ENCODE data around the gene TAL2. TPM values are rescaled to one million over a fixed set of nuclear protein-coding genes. Genes with fewer than 3 reads are reported as not detected.

Gene TAL2
- total and polyA plus RNA-seq, 9 donors: 8.5 to 27.8 (median 17.7) TPM

DNA sequence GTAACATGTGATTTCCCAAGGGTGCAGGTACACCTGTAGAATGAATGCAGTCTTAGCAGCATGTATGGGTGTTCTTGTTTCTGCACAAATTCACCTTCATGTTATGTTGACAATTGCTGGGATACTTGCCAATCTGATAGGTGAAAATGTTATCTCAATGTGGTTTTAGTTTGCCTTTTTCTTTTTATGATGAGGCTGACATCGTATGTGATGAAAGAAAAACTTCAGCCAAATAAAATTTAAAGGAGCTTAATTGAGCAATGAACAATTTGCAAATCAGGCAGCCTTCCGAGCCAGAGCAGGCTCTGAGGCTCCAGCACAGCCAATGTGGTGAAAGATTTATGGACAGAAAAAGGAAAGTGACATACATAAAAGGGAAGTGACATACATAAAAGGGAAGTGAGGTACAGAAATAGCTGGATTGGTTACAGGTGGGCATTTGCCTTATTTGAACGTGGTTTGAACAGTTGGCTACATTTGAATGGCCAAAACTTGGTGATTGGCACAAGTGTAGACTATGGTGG, 10.5 kb downstream of the TAL2 start:
- WGBS (ENCODE audit: insufficient coverage): 15% methylated on average over 2 of the region's 3 CpGs

DNA sequence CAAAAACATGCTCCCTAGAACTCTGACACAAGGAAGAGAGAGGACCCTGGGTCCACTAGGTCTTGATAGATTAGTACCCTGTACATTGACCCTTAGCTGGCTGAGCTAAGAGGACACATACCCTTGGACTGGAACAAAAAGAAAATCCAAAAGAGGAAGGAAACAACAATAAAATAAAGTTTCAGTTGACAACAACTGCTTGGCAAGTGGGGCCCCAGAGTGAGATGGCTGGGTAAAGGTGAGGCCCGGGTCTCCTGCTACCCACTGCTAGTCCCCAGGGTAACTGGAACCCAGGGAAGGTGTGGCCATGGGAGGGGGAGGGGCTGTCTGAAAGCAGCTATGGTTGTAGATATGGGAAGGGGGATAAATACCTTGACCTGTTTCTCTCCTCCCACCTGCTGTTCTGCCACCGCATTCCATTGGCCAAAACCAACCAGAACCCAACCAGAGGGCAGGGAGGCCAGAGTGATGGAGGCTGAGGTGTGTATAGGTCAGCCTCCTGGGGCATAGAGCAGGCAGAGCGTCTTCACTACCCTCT, 11.7 kb downstream of the TAL2 start:
- DNase-seq: no peak
- no peak overlapping the region for H3K4me3 ChIP-seq (ENCODE audit: low read length)
- 43% methylated on average over 1 of the region's 3 CpGs for WGBS (ENCODE audit: insufficient coverage)
- H3K4me1 ChIP-seq (ENCODE audit: control insufficient read depth, insufficient read depth, low read length): peaks cover 4% of the 10 kb centered on the region
- no peak overlapping the region for H3K27ac ChIP-seq (ENCODE audit: low read length)
- no peaks in the 10 kb centered on the region for H3K27me3 ChIP-seq (ENCODE audit: control insufficient read depth, insufficient read depth, low read length)
- H3K36me3 ChIP-seq (ENCODE audit: control insufficient read depth, insufficient read depth, low read length): no peaks in the 10 kb centered on the region
- no peaks in the 10 kb centered on the region for H3K9me3 ChIP-seq (replicated peaks; ENCODE audit: control insufficient read depth, low read depth, low read length)

More for the DNA sequence above, 10.5 kb downstream of the TAL2 start:
- Histone ChIP-seq H3K9me3 (replicated peaks; ENCODE audit: control insufficient read depth, low read depth, low read length) (no peaks in the 10 kb centered on the region), H3K27ac (ENCODE audit: low read length) (no peak overlapping the region), H3K4me1 (ENCODE audit: control insufficient read depth, insufficient read depth, low read length) (no peaks in the 10 kb centered on the region), H3K36me3 (ENCODE audit: control insufficient read depth, insufficient read depth, low read length) (no peaks in the 10 kb centered on the region), H3K27me3 (ENCODE audit: control insufficient read depth, insufficient read depth, low read length) (no peaks in the 10 kb centered on the region), H3K4me3 (ENCODE audit: low read length) (no peak overlapping the region)
- no peak for DNase-seq

DNA sequence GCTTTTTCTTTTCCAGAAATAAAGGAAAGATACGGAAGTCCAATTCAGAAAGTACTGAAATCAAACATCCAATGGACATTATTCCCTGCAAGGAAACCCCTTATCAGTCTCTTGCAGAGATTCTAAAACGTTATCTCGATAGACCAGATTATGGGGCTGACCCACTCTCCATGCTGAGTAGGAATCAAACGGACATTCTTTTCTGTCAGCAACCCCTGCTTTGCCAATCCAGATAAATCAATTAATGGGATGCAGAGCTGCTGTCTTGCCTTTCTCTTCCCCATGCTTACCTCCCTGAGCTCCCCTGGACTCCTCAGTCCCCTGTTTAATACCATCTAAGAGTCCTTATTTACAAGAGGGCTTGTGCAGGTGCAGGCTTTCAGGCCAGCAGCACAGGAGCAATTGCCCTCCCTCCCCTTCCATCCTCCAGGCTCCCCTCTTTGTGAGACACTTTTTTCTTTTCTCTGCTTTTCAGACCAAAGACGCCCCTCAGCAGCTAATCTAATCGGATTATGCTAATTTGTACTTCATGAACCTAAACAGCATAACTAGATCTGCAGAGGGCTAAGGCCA, 14.2 kb downstream of the TAL2 start:
- Histone ChIP-seq H3K4me3 (ENCODE audit: low read length) (no peak overlapping the region), H3K4me1 (ENCODE audit: control insufficient read depth, insufficient read depth, low read length) (peaks cover 4% of the 10 kb centered on the region), H3K36me3 (ENCODE audit: control insufficient read depth, insufficient read depth, low read length) (no peaks in the 10 kb centered on the region), H3K27ac (ENCODE audit: low read length) (no peak overlapping the region), H3K27me3 (ENCODE audit: control insufficient read depth, insufficient read depth, low read length) (no peaks in the 10 kb centered on the region), H3K9me3 (replicated peaks; ENCODE audit: control insufficient read depth, low read depth, low read length) (no peaks in the 10 kb centered on the region)
- 79% methylated on average over 4 of the region's 6 CpGs for WGBS (ENCODE audit: insufficient coverage)
- DNase-seq: no peak

DNA sequence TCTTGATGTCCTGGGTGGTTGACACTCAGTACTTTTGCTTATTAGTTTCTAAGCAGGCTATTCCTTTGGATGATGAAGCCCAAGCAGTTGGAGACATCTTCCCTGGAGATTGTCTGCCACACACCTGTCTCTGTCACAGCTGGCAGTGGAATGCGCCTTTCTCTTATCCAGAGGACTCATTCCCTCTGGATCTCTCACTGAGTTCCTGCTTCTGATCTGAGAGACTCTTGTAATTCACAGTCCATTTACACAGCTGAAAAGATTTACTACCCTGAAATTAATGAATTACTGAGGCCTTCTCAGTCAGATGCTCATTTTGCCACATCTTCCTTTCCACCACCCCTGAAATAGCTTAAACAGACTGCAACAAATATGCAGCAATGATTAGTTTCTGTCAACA, 15.9 kb downstream of the TAL2 start:
- peaks cover 4% of the 10 kb centered on the region for H3K4me1 ChIP-seq (ENCODE audit: control insufficient read depth, insufficient read depth, low read length)
- H3K4me3 ChIP-seq (ENCODE audit: low read length): no peak overlapping the region
- no peaks in the 10 kb centered on the region for H3K9me3 ChIP-seq (replicated peaks; ENCODE audit: control insufficient read depth, low read depth, low read length)
- no peaks in the 10 kb centered on the region for H3K36me3 ChIP-seq (ENCODE audit: control insufficient read depth, insufficient read depth, low read length)
- H3K27ac ChIP-seq (ENCODE audit: low read length): no peak overlapping the region
- H3K27me3 ChIP-seq (ENCODE audit: control insufficient read depth, insufficient read depth, low read length): no peaks in the 10 kb centered on the region
- WGBS (ENCODE audit: insufficient coverage): 13% methylated on average over 1 of the region's 1 CpG
- DNase-seq: no peak

DNA sequence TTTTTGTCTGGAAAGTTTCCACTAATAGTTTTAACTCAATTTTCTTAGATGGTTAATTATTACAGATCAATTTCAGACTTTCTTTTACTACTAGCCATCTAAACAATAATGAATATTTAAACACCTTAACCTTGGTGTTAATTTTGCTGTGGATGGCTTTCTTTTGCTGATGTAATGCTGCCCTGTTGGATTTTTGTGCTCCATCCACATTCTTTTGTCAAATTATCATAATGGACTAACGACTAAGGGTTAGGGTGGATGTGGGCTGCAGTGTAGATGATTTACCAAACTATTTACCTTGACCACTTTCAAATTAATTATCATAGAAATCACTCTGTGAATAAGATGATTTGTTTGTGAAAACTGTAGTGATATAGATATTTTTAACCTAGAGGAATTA, 16.5 kb downstream of the TAL2 start:
- Histone ChIP-seq H3K27me3 (ENCODE audit: control insufficient read depth, insufficient read depth, low read length) (no peaks in the 10 kb centered on the region), H3K9me3 (replicated peaks; ENCODE audit: control insufficient read depth, low read depth, low read length) (no peaks in the 10 kb centered on the region), H3K4me3 (ENCODE audit: low read length) (no peak overlapping the region), H3K4me1 (ENCODE audit: control insufficient read depth, insufficient read depth, low read length) (peaks cover 4% of the 10 kb centered on the region), H3K27ac (ENCODE audit: low read length) (no peak overlapping the region), H3K36me3 (ENCODE audit: control insufficient read depth, insufficient read depth, low read length) (no peaks in the 10 kb centered on the region)
- no CpG with 5 or more reads among the region's 1 CpG for WGBS (ENCODE audit: insufficient coverage)
- no peak for DNase-seq

DNA sequence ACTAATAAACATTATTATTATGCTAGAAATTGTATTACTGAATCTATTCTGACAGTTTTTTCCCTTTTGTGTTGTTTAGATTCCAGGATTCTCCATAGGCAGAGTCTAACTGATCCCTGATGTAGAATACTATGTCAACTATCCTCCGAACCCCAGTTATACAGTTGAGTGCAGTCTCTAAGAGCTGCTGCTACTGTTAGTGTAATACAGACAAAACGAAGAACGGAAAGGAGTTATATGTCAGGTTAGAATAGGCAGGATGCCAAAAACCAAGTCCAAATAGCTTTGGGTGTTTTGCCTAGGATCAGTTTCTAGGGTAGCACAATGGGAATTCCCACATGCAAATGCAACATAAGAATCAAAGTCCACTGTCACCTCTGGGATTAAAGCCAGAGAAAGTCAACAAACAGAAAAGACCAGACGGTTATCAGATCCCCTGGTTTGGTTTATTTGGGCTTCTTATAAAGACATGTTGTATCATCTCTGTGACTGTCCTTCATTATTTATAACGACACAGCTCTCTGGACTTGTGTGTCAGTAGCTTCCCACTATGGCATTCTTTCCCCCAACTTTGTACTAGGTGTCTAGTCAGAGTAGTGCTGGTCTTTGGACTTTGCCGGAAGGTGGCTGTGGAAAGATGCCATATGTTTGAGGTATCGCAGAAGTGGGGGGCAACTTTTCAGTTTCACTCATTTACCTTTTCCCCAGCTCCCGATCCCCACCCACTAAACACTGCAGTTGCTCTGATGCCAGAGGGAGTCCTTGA, 17.2 kb downstream of the TAL2 start:
- H3K27me3 ChIP-seq (ENCODE audit: control insufficient read depth, insufficient read depth, low read length): no peaks in the 10 kb centered on the region
- no peaks in the 10 kb centered on the region for H3K9me3 ChIP-seq (replicated peaks; ENCODE audit: control insufficient read depth, low read depth, low read length)
- H3K36me3 ChIP-seq (ENCODE audit: control insufficient read depth, insufficient read depth, low read length): no peaks in the 10 kb centered on the region
- no peak overlapping the region for H3K27ac ChIP-seq (ENCODE audit: low read length)
- DNase-seq: no peak
- no CpG with 5 or more reads among the region's 8 CpGs for WGBS (ENCODE audit: insufficient coverage)
- peaks cover 4% of the 10 kb centered on the region for H3K4me1 ChIP-seq (ENCODE audit: control insufficient read depth, insufficient read depth, low read length)
- no peak overlapping the region for H3K4me3 ChIP-seq (ENCODE audit: low read length)

DNA sequence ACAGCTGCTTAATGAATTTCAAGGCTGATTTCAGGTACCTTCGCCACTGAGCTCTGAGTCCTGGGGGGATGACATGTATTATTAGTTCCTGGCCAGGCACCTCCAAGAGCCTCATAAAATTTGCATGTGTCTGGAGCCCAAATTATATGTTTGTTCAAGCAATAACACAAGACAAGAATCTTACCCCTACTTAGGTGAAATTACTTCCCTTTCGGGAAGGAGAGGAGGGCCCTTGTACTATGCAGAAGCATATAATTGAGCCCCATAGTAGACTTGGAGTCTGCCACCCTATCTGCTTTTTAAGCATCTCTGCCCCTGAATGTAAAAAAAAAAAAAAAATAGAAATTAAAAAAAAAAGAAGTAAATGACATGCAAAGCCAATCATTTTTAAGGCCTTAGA, 19.1 kb downstream of the TAL2 start:
- DNase-seq: no peak
- H3K36me3 ChIP-seq (ENCODE audit: control insufficient read depth, insufficient read depth, low read length): no peaks in the 10 kb centered on the region
- no peaks in the 10 kb centered on the region for H3K27me3 ChIP-seq (ENCODE audit: control insufficient read depth, insufficient read depth, low read length)
- no peak overlapping the region for H3K27ac ChIP-seq (ENCODE audit: low read length)
- WGBS (ENCODE audit: insufficient coverage): 50% methylated on average over 1 of the region's 2 CpGs
- H3K4me3 ChIP-seq (ENCODE audit: low read length): no peak overlapping the region
- peaks cover 4% of the 10 kb centered on the region for H3K4me1 ChIP-seq (ENCODE audit: control insufficient read depth, insufficient read depth, low read length)
- H3K9me3 ChIP-seq (replicated peaks; ENCODE audit: control insufficient read depth, low read depth, low read length): no peaks in the 10 kb centered on the region

DNA sequence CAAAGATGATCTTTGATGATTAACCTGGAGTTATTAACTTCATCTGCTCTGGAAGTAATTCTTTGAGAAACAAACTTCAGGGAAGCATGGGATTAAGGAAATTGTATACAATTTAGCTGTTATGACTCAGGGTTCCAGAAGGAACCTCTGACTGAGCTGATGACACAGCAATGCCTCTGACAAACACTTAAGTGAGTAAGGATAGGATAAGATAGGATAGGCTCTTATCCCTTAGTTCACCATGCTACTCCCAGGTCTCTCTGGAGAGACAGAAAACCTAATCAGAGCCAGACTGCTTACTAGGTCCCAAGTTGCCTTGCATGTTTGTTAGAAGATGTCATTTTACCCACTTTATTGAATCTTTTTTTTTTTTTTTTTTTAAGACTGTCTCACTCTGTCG, 19.5 kb downstream of the TAL2 start:
- no peak overlapping the region for H3K4me3 ChIP-seq (ENCODE audit: low read length)
- no peaks in the 10 kb centered on the region for H3K36me3 ChIP-seq (ENCODE audit: control insufficient read depth, insufficient read depth, low read length)
- H3K9me3 ChIP-seq (replicated peaks; ENCODE audit: control insufficient read depth, low read depth, low read length): no peaks in the 10 kb centered on the region
- H3K27me3 ChIP-seq (ENCODE audit: control insufficient read depth, insufficient read depth, low read length): no peaks in the 10 kb centered on the region
- peaks cover 4% of the 10 kb centered on the region for H3K4me1 ChIP-seq (ENCODE audit: control insufficient read depth, insufficient read depth, low read length)
- no CpG with 5 or more reads among the region's 1 CpG for WGBS (ENCODE audit: insufficient coverage)
- no peak for DNase-seq
- no peak overlapping the region for H3K27ac ChIP-seq (ENCODE audit: low read length)

DNA sequence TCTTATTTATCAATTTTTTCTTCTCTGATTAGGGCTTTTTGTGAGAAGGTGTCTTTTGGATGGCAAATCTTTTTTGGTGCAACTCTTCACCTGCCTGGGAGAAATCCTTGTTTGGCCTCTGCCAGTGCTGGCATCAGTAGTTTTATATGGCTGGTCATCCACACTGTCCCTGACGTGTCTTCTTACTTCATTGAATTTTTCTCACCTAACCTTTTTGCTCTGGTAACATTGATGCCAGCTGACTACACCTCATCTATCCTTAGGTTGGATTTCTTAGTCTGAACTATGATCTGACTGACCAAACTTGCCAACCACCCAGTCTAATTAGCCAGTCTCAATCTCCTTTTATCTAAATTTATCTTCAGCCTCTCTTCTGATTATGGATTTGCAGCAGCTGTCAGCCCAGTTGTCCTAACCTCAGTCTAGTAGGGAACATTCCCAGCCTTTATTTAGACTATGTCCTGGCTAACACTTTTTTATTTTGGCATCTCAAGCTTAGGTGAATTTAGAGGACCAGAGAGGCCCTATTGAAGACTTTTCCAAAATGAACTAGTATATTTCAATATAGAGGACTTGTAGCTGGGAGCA, 21.5 kb downstream of the TAL2 start:
- no peak overlapping the region for H3K4me3 ChIP-seq (ENCODE audit: low read length)
- no peaks in the 10 kb centered on the region for H3K36me3 ChIP-seq (ENCODE audit: control insufficient read depth, insufficient read depth, low read length)
- DNase-seq: peak; percentile 44
- peak overlapping the region; percentile 67 for H3K27ac ChIP-seq (ENCODE audit: low read length)
- H3K27me3 ChIP-seq (ENCODE audit: control insufficient read depth, insufficient read depth, low read length): no peaks in the 10 kb centered on the region
- no peaks in the 10 kb centered on the region for H3K9me3 ChIP-seq (replicated peaks; ENCODE audit: control insufficient read depth, low read depth, low read length)
- no peaks in the 10 kb centered on the region for H3K4me1 ChIP-seq (ENCODE audit: control insufficient read depth, insufficient read depth, low read length)
- WGBS (ENCODE audit: insufficient coverage): 86% methylated on average over 1 of the region's 1 CpG

DNA sequence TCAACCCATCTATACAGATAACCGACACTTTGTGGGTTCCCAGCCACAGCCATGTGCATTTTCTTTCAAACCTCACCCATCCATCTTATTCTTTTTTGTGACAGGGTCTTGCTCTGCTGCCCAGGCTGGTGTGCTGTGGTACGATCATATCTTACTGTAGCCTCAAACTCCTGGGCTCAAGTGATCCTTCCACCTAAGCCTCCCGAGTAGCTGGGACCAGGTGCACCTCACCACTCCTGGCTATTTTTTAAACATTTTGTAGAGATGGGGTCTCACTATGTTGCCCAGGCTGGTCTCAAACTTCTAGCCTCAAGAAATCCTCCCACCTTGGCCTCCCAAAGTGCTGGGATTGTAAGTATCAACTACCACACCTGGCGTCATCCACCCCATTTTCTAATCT, 24.7 kb downstream of the TAL2 start:
- WGBS (ENCODE audit: insufficient coverage): 77% methylated on average over 3 of the region's 4 CpGs
- no peak overlapping the region for H3K27ac ChIP-seq (ENCODE audit: low read length)
- H3K9me3 ChIP-seq (replicated peaks; ENCODE audit: control insufficient read depth, low read depth, low read length): no peaks in the 10 kb centered on the region
- no peaks in the 10 kb centered on the region for H3K36me3 ChIP-seq (ENCODE audit: control insufficient read depth, insufficient read depth, low read length)
- peaks cover 5% of the 10 kb centered on the region for H3K27me3 ChIP-seq (ENCODE audit: control insufficient read depth, insufficient read depth, low read length)
- H3K4me3 ChIP-seq (ENCODE audit: low read length): no peak overlapping the region
- H3K4me1 ChIP-seq (ENCODE audit: control insufficient read depth, insufficient read depth, low read length): no peaks in the 10 kb centered on the region
- no peak for DNase-seq
